SK-N-SH (cell line): Measurements from ENCODE around the gene SMIM20. TPM values are rescaled to one million over a fixed set of nuclear protein-coding genes. Genes with fewer than 3 reads are reported as not detected.

Experiments used
- CTCF ChIA-PET: fragments of 300-600, 350-600 bp; formaldehyde crosslinking; extraction: SDS; loops from one replicate; lab custom pipeline; 2021; lab: Yijun Ruan, JAX
- POLR2A ChIA-PET: fragments of 350-600 bp; sonication (Branson Sonifier 250); formaldehyde crosslinking; extraction: SDS; loops from one replicate; lab custom pipeline; 2020; ENCODE audit warnings: antibody characterized with exemption, inconsistent platforms; lab: Yijun Ruan, JAX
- DNase-seq: peaks from one replicate; pipeline ENCODE4 v3.0.0; 2012
- H2AFZ ChIP-seq: fragments of 200-600 bp; sonication (generic); 2 replicates; pipeline ENCODE4 v1.8.1; 2016; ENCODE audit warnings: antibody characterized with exemption, mild to moderate bottlenecking, low read depth
- H3F3A ChIP-seq: fragments of 200-600 bp; sonication (generic); replicated peaks from 2 replicates; pipeline ENCODE3; 2016; ENCODE audit warnings: antibody characterized with exemption, mild to moderate bottlenecking; ENCODE audit not compliant: insufficient read depth
- H3K27ac ChIP-seq, 2 experiments: fragments of 200-500 bp in 1 of 2; fragments of 200-600 bp in 1 of 2; sonication (Bioruptor generic) in 1 of 2; sonication (generic), shearing (Covaris generic) in 1 of 2; 2 replicates each; pipeline versions ENCODE4 v1.5.1 to v1.6.1; 2014 to 2016; ENCODE audit warnings: low read depth in 2 of 2, inconsistent platforms in 1 of 2, low read length in 1 of 2, mild to moderate bottlenecking in 1 of 2, mixed read lengths in 1 of 2
- H3K27me3 ChIP-seq: fragments of 200-600 bp; sonication (generic), shearing (Covaris generic); 2 replicates; pipeline ENCODE4 v1.6.1; 2016; ENCODE audit warnings: mixed run types; ENCODE audit not compliant: insufficient read depth
- H3K36me3 ChIP-seq, 2 experiments: fragments of 200-500 bp in 1 of 2; fragments of 200-600 bp in 1 of 2; sonication (Bioruptor generic) in 1 of 2; sonication (generic) in 1 of 2; replicated peaks in 1 of 2; 2 replicates each; pipeline versions ENCODE3 to v1.5.1; 2014 to 2016; ENCODE audit warnings: low read length in 1 of 2, mild to moderate bottlenecking in 1 of 2; ENCODE audit not compliant: insufficient read depth in 2 of 2, control insufficient read depth in 1 of 2
- H3K4me1 ChIP-seq, 2 experiments: fragments of 200-500 bp in 1 of 2; fragments of 200-600 bp in 1 of 2; sonication (Bioruptor generic) in 1 of 2; sonication (generic), shearing (Covaris generic) in 1 of 2; 2 replicates each; pipeline versions ENCODE4 v1.5.1 to v1.6.1; 2014 to 2016; ENCODE audit warnings: low read depth in 1 of 2, low read length in 1 of 2, mixed run types in 1 of 2; ENCODE audit not compliant: insufficient read depth in 2 of 2, control insufficient read depth in 1 of 2
- H3K4me2 ChIP-seq: fragments of 200-600 bp; sonication (generic), shearing (Covaris generic); 2 replicates; pipeline ENCODE4 v1.6.1; 2017; ENCODE audit warnings: mixed run types
- H3K4me3 ChIP-seq, 2 experiments: fragments of 200-500 bp in 1 of 2; fragments of 200-600 bp in 1 of 2; sonication (Bioruptor generic) in 1 of 2; sonication (generic), shearing (Covaris generic) in 1 of 2; 2 replicates each; pipeline versions ENCODE4 v1.5.1 to v1.8.1; 2014 to 2016; ENCODE audit warnings: low read depth in 2 of 2, inconsistent platforms in 1 of 2, low read length in 1 of 2, mild to moderate bottlenecking in 1 of 2, mixed read lengths in 1 of 2, moderate library complexity in 1 of 2
- H3K79me2 ChIP-seq: fragments of 200-600 bp; sonication (generic); 2 replicates; pipeline ENCODE4 v1.8.1; 2017; ENCODE audit warnings: mild to moderate bottlenecking; ENCODE audit not compliant: insufficient read depth
- H3K9ac ChIP-seq: fragments of 200-600 bp; sonication (generic); 2 replicates; pipeline ENCODE4 v1.6.1; 2017; ENCODE audit warnings: mixed run types
- H3K9me2 ChIP-seq: fragments of 200-600 bp; sonication (generic); 2 replicates; pipeline ENCODE4 v1.6.1; 2017; ENCODE audit warnings: mixed run types
- H3K9me3 ChIP-seq: fragments of 200-600 bp; sonication (generic); 2 replicates; pipeline ENCODE4 v1.6.1; 2017; ENCODE audit warnings: mixed run types, mild to moderate bottlenecking, moderate library complexity
- H4K20me1 ChIP-seq: fragments of 200-600 bp; sonication (generic); 2 replicates; pipeline ENCODE4 v1.6.1; 2017; ENCODE audit warnings: mild to moderate bottlenecking, mixed run types; ENCODE audit not compliant: insufficient read depth
- CHD2 ChIP-seq: fragments of 150-350 bp; IDR thresholded peaks from 2 replicates; pipeline ENCODE4 v1.6.1; 2018; ENCODE audit warnings: low read length; ENCODE audit not compliant: partially characterized antibody
- ELF1 ChIP-seq: IDR thresholded peaks from 2 replicates; pipeline ENCODE4 v1.4.0; 2012
- EP300 ChIP-seq, 2 experiments: IDR thresholded peaks; 2 replicates each; pipeline versions ENCODE4 v1.4.0 to v1.6.1; 2012; ENCODE audit warnings: borderline replicate concordance in 1 of 2, low read depth in 1 of 2, low read length in 1 of 2
- FOSL2 ChIP-seq: IDR thresholded peaks from 2 replicates; pipeline ENCODE4 v1.4.0; 2012; ENCODE audit warnings: low read depth, mild to moderate bottlenecking, moderate library complexity, borderline replicate concordance
- FOXJ3 ChIP-seq: sonication (generic); formaldehyde crosslinking; IDR thresholded peaks from 2 replicates; pipeline ENCODE4 v1.5.1; 2020; ENCODE audit warnings: mild to moderate bottlenecking, missing genetic modification reagents
- GABPA ChIP-seq: IDR thresholded peaks from 2 replicates; pipeline ENCODE4 v1.4.0; 2012; ENCODE audit warnings: low read depth, mild to moderate bottlenecking
- JUND ChIP-seq: IDR thresholded peaks from 2 replicates; pipeline ENCODE4 v1.4.0; 2012
- MAX ChIP-seq: IDR thresholded peaks from 2 replicates; pipeline ENCODE4 v1.4.0; 2012; ENCODE audit warnings: low read depth
- MEF2A ChIP-seq: IDR thresholded peaks from 2 replicates; pipeline ENCODE4 v1.4.0; 2012; ENCODE audit warnings: low read depth, borderline replicate concordance
- NRF1 ChIP-seq: IDR thresholded peaks from 2 replicates; pipeline ENCODE4 v1.6.1; 2012; ENCODE audit warnings: low read depth, mild to moderate bottlenecking, low read length
- RFX5 ChIP-seq: IDR thresholded peaks from 2 replicates; pipeline ENCODE4 v1.6.1; 2012; ENCODE audit warnings: mild to moderate bottlenecking, improper control_type of control experiment, low read length
- RXRA ChIP-seq: IDR thresholded peaks from 2 replicates; pipeline ENCODE4 v1.4.0; 2012; ENCODE audit warnings: low read depth, mild to moderate bottlenecking, borderline replicate concordance
- SMC3 ChIP-seq: IDR thresholded peaks from 2 replicates; pipeline ENCODE4 v1.6.1; 2012; ENCODE audit warnings: low read depth, low read length, improper control_type of control experiment
- TCF12 ChIP-seq: IDR thresholded peaks from 2 replicates; pipeline ENCODE4 v1.4.0; 2012
- TEAD4 ChIP-seq: IDR thresholded peaks from 2 replicates; pipeline ENCODE4 v1.4.0; 2012; ENCODE audit warnings: mild to moderate bottlenecking, borderline replicate concordance; ENCODE audit not compliant: insufficient read depth
- WGBS: methylation state at CpG from one replicate; pipeline ENCODE4 v1.1.6; 2017; ENCODE audit warnings: low lambda C conversion rate; 5-methylcytosine and 5-hydroxymethylcytosine counted together
- polyA plus RNA-seq, 3 experiments: library from polyadenylated mRNA; depleted of rRNA; stranded (reverse); fragments of >200 nt; gene quantifications; 2 replicates each; pipeline ENCODE4 v1.2.3, GENCODE V29; 2012
- TF ChIP-seq, protein P1 (sequence below): fragments of 150-350 bp; IDR thresholded peaks from 2 replicates; pipeline ENCODE4 v1.6.1; 2016; ENCODE audit warnings: mild to moderate bottlenecking, low read depth, low read length
- TF ChIP-seq, protein P2 (sequence below): IDR thresholded peaks from 2 replicates; pipeline ENCODE4 v1.6.1; 2012; ENCODE audit warnings: mild to moderate bottlenecking, low read depth, low read length, moderate library complexity
- TF ChIP-seq, protein P3 (sequence below): IDR thresholded peaks from 2 replicates; pipeline ENCODE4; 2012
- TF ChIP-seq, protein P4 (sequence below): IDR thresholded peaks from 2 replicates; pipeline ENCODE4 v1.4.0; 2012; ENCODE audit warnings: low read depth, borderline replicate concordance

Gene SMIM20
- polyA plus RNA-seq, 1 of the 3 experiments (the other 2 are of a cell fraction): 39.4 TPM

GRCh38 chr4:25972366-25972765 lies 58.3 kb downstream of the SMIM20 start:
- H3K4me1 ChIP-seq: peaks cover 0 to 4% of the 10 kb centered on the region in 2 experiments; a peak in 1 of 4 replicates
- H3K4me3 ChIP-seq: no peak overlapping the region
- H4K20me1 ChIP-seq: no peaks in the 10 kb centered on the region
- H3K4me2 ChIP-seq: no peak overlapping the region
- H3K27ac ChIP-seq: no peak overlapping the region
- H3K9me2 ChIP-seq: no peaks in the 10 kb centered on the region
- TF ChIP-seq TCF12 (no peak), TEAD4 (no peak), MAX (no peak), RXRA (no peak), ELF1 (no peak), FOXJ3 (CRISPR knock-in tag) (no peak), CHD2 (no peak), EP300 (IDR thresholded peaks at IDR 0.05; ENCODE audit: borderline replicate concordance in 1 of 2, low read depth in 1 of 2, low read length in 1 of 2) (no peak), RFX5 (no peak), SMC3 (no peak), FOSL2 (no peak), NRF1 (no peak), MEF2A (no peak), JUND (no peak), GABPA (no peak)
- TF ChIP-seq, protein P1, sequence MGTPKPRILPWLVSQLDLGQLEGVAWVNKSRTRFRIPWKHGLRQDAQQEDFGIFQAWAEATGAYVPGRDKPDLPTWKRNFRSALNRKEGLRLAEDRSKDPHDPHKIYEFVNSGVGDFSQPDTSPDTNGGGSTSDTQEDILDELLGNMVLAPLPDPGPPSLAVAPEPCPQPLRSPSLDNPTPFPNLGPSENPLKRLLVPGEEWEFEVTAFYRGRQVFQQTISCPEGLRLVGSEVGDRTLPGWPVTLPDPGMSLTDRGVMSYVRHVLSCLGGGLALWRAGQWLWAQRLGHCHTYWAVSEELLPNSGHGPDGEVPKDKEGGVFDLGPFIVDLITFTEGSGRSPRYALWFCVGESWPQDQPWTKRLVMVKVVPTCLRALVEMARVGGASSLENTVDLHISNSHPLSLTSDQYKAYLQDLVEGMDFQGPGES: no peak
- TF ChIP-seq, protein P2, sequence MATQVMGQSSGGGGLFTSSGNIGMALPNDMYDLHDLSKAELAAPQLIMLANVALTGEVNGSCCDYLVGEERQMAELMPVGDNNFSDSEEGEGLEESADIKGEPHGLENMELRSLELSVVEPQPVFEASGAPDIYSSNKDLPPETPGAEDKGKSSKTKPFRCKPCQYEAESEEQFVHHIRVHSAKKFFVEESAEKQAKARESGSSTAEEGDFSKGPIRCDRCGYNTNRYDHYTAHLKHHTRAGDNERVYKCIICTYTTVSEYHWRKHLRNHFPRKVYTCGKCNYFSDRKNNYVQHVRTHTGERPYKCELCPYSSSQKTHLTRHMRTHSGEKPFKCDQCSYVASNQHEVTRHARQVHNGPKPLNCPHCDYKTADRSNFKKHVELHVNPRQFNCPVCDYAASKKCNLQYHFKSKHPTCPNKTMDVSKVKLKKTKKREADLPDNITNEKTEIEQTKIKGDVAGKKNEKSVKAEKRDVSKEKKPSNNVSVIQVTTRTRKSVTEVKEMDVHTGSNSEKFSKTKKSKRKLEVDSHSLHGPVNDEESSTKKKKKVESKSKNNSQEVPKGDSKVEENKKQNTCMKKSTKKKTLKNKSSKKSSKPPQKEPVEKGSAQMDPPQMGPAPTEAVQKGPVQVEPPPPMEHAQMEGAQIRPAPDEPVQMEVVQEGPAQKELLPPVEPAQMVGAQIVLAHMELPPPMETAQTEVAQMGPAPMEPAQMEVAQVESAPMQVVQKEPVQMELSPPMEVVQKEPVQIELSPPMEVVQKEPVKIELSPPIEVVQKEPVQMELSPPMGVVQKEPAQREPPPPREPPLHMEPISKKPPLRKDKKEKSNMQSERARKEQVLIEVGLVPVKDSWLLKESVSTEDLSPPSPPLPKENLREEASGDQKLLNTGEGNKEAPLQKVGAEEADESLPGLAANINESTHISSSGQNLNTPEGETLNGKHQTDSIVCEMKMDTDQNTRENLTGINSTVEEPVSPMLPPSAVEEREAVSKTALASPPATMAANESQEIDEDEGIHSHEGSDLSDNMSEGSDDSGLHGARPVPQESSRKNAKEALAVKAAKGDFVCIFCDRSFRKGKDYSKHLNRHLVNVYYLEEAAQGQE: no peak
- TF ChIP-seq, protein P3, sequence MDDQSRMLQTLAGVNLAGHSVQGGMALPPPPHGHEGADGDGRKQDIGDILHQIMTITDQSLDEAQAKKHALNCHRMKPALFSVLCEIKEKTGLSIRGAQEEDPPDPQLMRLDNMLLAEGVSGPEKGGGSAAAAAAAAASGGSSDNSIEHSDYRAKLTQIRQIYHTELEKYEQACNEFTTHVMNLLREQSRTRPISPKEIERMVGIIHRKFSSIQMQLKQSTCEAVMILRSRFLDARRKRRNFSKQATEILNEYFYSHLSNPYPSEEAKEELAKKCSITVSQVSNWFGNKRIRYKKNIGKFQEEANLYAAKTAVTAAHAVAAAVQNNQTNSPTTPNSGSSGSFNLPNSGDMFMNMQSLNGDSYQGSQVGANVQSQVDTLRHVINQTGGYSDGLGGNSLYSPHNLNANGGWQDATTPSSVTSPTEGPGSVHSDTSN: no peak
- TF ChIP-seq, protein P4, sequence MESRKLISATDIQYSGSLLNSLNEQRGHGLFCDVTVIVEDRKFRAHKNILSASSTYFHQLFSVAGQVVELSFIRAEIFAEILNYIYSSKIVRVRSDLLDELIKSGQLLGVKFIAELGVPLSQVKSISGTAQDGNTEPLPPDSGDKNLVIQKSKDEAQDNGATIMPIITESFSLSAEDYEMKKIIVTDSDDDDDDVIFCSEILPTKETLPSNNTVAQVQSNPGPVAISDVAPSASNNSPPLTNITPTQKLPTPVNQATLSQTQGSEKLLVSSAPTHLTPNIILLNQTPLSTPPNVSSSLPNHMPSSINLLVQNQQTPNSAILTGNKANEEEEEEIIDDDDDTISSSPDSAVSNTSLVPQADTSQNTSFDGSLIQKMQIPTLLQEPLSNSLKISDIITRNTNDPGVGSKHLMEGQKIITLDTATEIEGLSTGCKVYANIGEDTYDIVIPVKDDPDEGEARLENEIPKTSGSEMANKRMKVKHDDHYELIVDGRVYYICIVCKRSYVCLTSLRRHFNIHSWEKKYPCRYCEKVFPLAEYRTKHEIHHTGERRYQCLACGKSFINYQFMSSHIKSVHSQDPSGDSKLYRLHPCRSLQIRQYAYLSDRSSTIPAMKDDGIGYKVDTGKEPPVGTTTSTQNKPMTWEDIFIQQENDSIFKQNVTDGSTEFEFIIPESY: no peak
- TF ChIP-seq, all 33 proteins: peak for 0
- H2AFZ ChIP-seq: no peak overlapping the region
- no peak for DNase-seq
- ChIA-PET POLR2A (no interaction called here), CTCF (interaction anchor here (1.6 kb wide), 1 partner anchor 47 kb away, joined by 4 read pairs; no protein-coding TSS in a partner anchor)
- no peaks in the 10 kb centered on the region for H3K9me3 ChIP-seq
- no peaks in the 10 kb centered on the region for H3K36me3 ChIP-seq
- no peak overlapping the region for H3K9ac ChIP-seq
- H3K27me3 ChIP-seq: no peaks in the 10 kb centered on the region
- no peaks in the 10 kb centered on the region for H3K79me2 ChIP-seq
- 34% methylated on average over 4 of the region's 4 CpGs for WGBS
- H3F3A ChIP-seq: no peaks in the 10 kb centered on the region
